SU-DHL-6 (cell line): ENCODE results near the gene N4BP2.
"Not testable (repeated sequence)": the region's sequence is repeated elsewhere in the genome, so short reads cannot be mapped to it uniquely, and the experiment has no call there.

ENCODE experiments used
- H2AFZ ChIP-seq: fragments of 200-600 bp; sonication (generic); 2 replicates; pipeline ENCODE4 v1.6.1; 2014; ENCODE audit warnings: low read depth, mild to moderate bottlenecking, moderate library complexity, mixed read lengths, antibody characterized with exemption, low read length; ENCODE audit not compliant: severe bottlenecking
- H3F3A ChIP-seq: fragments of 200-600 bp; shearing (Covaris generic); 2 replicates; pipeline ENCODE4 v1.6.0; 2016; ENCODE audit warnings: antibody characterized with exemption, mild to moderate bottlenecking; ENCODE audit not compliant: insufficient read depth
- H3K27ac ChIP-seq: fragments of 200-600 bp; sonication (generic); 2 replicates; pipeline ENCODE4 v1.5.1; 2016; ENCODE audit warnings: low read depth, mild to moderate bottlenecking, low read length, moderate library complexity, mixed read lengths
- H3K27me3 ChIP-seq: fragments of 200-600 bp; sonication (generic), shearing (Covaris generic); 2 replicates; pipeline ENCODE4 v1.6.0; 2014; ENCODE audit warnings: mild to moderate bottlenecking, low read length
- H3K36me3 ChIP-seq: fragments of 200-600 bp; sonication (generic); 2 replicates; pipeline ENCODE4 v1.6.1; 2014; ENCODE audit warnings: mild to moderate bottlenecking, low read length, mixed read lengths
- H3K4me2 ChIP-seq: fragments of 300-600, 200-600 bp; shearing (Covaris generic), sonication (generic); 2 replicates; pipeline ENCODE4 v1.6.0; 2014; ENCODE audit warnings: low read length, low read depth, mild to moderate bottlenecking; ENCODE audit not compliant: poor library complexity, severe bottlenecking
- H3K4me3 ChIP-seq: fragments of 200-600 bp; sonication (generic); 2 replicates; pipeline ENCODE4 v1.5.1; 2014; ENCODE audit warnings: antibody characterized with exemption, low read length, mild to moderate bottlenecking, mixed read lengths; ENCODE audit not compliant: insufficient read depth, poor library complexity, severe bottlenecking
- H3K79me2 ChIP-seq: fragments of 200-600 bp; sonication (generic); 2 replicates; pipeline ENCODE4 v1.6.1; 2014; ENCODE audit warnings: mild to moderate bottlenecking, low read length, moderate library complexity; ENCODE audit not compliant: insufficient read depth
- H3K9ac ChIP-seq: fragments of 200-600 bp; sonication (generic); 2 replicates; pipeline ENCODE4 v1.7.0; 2014; ENCODE audit warnings: mild to moderate bottlenecking, low read length
- H3K9me2 ChIP-seq: fragments of 200-600 bp; sonication (generic); replicated peaks from 2 replicates; pipeline ENCODE4 v1.6.1; 2014; ENCODE audit warnings: low read length; ENCODE audit not compliant: insufficient read depth
- H3K9me3 ChIP-seq: fragments of 200-600 bp; sonication (generic); 2 replicates; pipeline ENCODE4 v1.6.1; 2014; ENCODE audit warnings: low read length, mixed read lengths; ENCODE audit not compliant: insufficient read depth
- H4K20me1 ChIP-seq: fragments of 200-600 bp; sonication (generic); 2 replicates; pipeline ENCODE4 v1.6.1; 2014; ENCODE audit warnings: low read depth, mild to moderate bottlenecking, antibody characterized with exemption, low read length, moderate library complexity, mixed read lengths
- CTCF ChIP-seq: fragments of 200-600 bp; sonication (generic); IDR thresholded peaks from one replicate; pipeline ENCODE4 v1.5.1; 2017; ENCODE audit warnings: antibody characterized with exemption, mild to moderate bottlenecking, low read length, moderate library complexity; ENCODE audit not compliant: insufficient read depth, poor library complexity, severe bottlenecking
- EZH2phosphoT487 ChIP-seq: fragments of 200-600 bp; sonication (generic), shearing (Covaris generic); conservative IDR thresholded peaks from 2 replicates; pipeline ENCODE4 v1.6.1; 2018; ENCODE audit warnings: mild to moderate bottlenecking, antibody characterized with exemption, low read length, moderate library complexity, mixed read lengths

N4BP2 gene

GRCh38 chr4:40099010-40099409, 42.4 kb downstream of the N4BP2 start:
- H2AFZ ChIP-seq = no peak overlapping the region
- 0 out of 2 replicates have a peak, but pooled peaks cover 5% of the 10 kb centered on the region for H3F3A ChIP-seq
- H3K9ac ChIP-seq = no peak overlapping the region
- H3K27ac ChIP-seq = no peak overlapping the region
- no peaks in the 10 kb centered on the region for H3K36me3 ChIP-seq
- no peaks in the 10 kb centered on the region for H3K9me2 ChIP-seq
- H4K20me1 ChIP-seq = no peaks in the 10 kb centered on the region
- H3K27me3 ChIP-seq = no peaks in the 10 kb centered on the region
- no peak overlapping the region for H3K4me3 ChIP-seq
- H3K9me3 ChIP-seq = no peaks in the 10 kb centered on the region
- no peak overlapping the region for H3K4me2 ChIP-seq
- no peaks in the 10 kb centered on the region for H3K79me2 ChIP-seq
- TF ChIP-seq EZH2phosphoT487 (no peak), CTCF (no peak)

- not testable (repeated sequence) for H3K9ac ChIP-seq, H3F3A ChIP-seq, H3K27me3 ChIP-seq, H3K9me2 ChIP-seq, H3K4me2 ChIP-seq, H3K79me2 ChIP-seq, H3K27ac ChIP-seq, H2AFZ ChIP-seq, H3K4me3 ChIP-seq, H4K20me1 ChIP-seq, H3K9me3 ChIP-seq, H3K36me3 ChIP-seq
Observed at GRCh38 chr4:40107150-40107549, 50.5 kb downstream of the N4BP2 start.

- TF ChIP-seq EZH2phosphoT487 (no peak), CTCF (no peak)
Observed at GRCh38 chr4:40112027-40112792, 55.6 kb downstream of the N4BP2 start.

GRCh38 chr4:40114206-40114605, 57.6 kb downstream of the N4BP2 start:
- Histone ChIP-seq H3F3A (peaks cover 3% of the 10 kb centered on the region; the same call in 1 of the 2 replicates), H2AFZ (no peak overlapping the region), H3K9ac (no peak overlapping the region), H3K27ac (no peak overlapping the region), H3K27me3 (no peaks in the 10 kb centered on the region), H4K20me1 (no peaks in the 10 kb centered on the region), H3K9me2 (no peaks in the 10 kb centered on the region), H3K4me3 (no peak overlapping the region), H3K9me3 (no peaks in the 10 kb centered on the region), H3K4me2 (no peak overlapping the region), H3K36me3 (no peaks in the 10 kb centered on the region), H3K79me2 (no peaks in the 10 kb centered on the region)
- TF ChIP-seq EZH2phosphoT487 (no peak), CTCF (no peak)

More at GRCh38 chr4:40112027-40112792, 55.6 kb downstream of the N4BP2 start:
- no peaks in the 10 kb centered on the region for H3K9me3 ChIP-seq
- no peaks in the 10 kb centered on the region for H3K36me3 ChIP-seq
- peaks cover 3% of the 10 kb centered on the region; the same call in 1 of the 2 replicates for H3F3A ChIP-seq
- no peak overlapping the region for H3K9ac ChIP-seq
- no peaks in the 10 kb centered on the region for H3K9me2 ChIP-seq
- no peak overlapping the region for H3K27ac ChIP-seq
- H3K79me2 ChIP-seq = no peaks in the 10 kb centered on the region
- no peak overlapping the region for H2AFZ ChIP-seq
- no peak overlapping the region for H3K4me3 ChIP-seq
- no peaks in the 10 kb centered on the region for H4K20me1 ChIP-seq
- no peak overlapping the region for H3K4me2 ChIP-seq
- H3K27me3 ChIP-seq = no peaks in the 10 kb centered on the region
